HL-60 (cell line): ENCODE data around the gene ADAMTS7.
"Not testable (repeated sequence)": the region's sequence is repeated elsewhere in the genome, so short reads cannot be mapped to it uniquely, and the experiment has no call there.

Source experiments
- CTCF ChIP-seq: IDR thresholded peaks from one replicate; pipeline ENCODE4 v1.5.1; 2011; ENCODE audit warnings: low read length, control low read depth, inconsistent platforms; ENCODE audit not compliant: insufficient read depth
- POLR2AphosphoS5 ChIP-seq: IDR thresholded peaks from 2 replicates; pipeline ENCODE4 v1.6.1; 2012; ENCODE audit warnings: low read depth
- REST ChIP-seq: IDR thresholded peaks from 2 replicates; pipeline ENCODE4 v1.6.1; 2012; ENCODE audit warnings: low read depth; ENCODE audit not compliant: insufficient replicate concordance

GRCh38 chr15:78777953-78778345 is 33.3 kb downstream of the ADAMTS7 start:
- TF ChIP-seq CTCF, POLR2AphosphoS5, REST: not testable (repeated sequence)
